ENCODE results near the gene CEP19.

Gene CEP19

DNA sequence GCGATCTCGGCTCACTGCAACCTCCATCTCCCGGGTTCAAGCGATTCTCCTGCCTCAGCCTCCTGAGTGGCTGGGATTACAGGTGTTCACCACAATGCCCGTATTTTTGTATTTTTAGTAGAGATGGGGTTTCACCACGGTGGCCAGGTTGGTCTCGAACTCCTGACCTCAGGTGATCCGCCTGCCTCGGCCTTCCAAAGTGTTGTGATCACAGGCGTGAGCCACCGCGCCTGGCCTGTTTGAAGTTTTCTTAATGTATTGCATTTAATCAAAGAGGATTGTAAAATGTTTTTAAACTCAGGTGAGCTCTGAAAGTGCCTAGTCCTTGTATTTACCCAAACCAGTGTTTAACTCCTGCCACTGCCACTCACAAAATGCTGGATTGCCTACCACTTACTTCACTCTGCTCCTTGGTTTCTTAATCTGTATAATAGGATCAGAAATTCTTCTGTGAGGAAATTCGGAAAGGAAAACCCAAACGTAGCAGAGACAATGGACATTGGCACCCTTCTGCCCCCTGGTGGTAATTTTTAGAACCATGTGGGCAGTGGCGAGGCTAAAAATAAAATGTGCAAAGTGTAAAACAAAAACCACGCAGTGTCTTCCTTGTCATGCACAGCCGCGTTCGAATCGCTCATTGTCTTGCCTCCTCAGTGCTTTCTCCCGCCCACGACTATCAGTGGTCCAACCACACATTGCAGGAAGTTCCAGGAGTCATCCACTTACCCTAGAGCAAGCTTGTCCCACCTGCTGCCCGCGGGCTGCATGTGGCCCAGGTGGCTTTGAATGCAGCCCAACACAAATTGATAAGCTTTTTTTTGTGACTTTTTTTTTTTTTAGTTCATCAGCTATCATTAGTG is 27.3 kb downstream of the CEP19 start:
- H3K27ac ChIP-seq (ENCODE audit: low read length): no peak overlapping the region
- no peak overlapping the region for H3K4me3 ChIP-seq (ENCODE audit: low read length)
- no peaks in the 10 kb centered on the region for H3K36me3 ChIP-seq (ENCODE audit: insufficient read depth, low read depth, low read length)
- no peaks in the 10 kb centered on the region for H3K27me3 ChIP-seq (ENCODE audit: insufficient read depth, low read length)
- no peaks in the 10 kb centered on the region for H3K9me3 ChIP-seq (ENCODE audit: insufficient read depth, low read depth, low read length)
- H3K9ac ChIP-seq (ENCODE audit: low read depth, low read length): no peak overlapping the region; the same call in 1 of the 2 replicates
- no peaks in the 10 kb centered on the region; the same call in 1 of the 2 replicates for H3K4me1 ChIP-seq (ENCODE audit: insufficient read depth, low read length)

DNA sequence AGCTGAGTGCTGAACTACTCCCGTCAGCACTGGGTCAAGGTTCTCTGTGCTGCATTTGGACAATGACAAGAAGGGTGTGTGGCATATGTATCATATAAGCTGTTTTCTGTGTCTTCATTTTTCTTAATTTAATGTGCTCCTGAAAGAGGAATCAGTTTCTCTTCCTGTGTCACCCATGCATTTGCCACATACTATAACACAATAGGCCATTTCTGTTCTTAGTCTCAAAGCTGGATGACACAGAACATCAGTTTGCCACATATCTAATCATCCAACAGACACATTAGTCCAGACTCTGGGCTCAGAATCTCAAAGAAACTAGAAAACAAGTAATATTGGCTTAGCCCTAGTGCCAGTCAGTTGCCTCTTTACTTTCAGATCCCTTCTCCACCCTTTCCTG is 34.1 kb downstream of the CEP19 start:
- H3K27ac ChIP-seq (ENCODE audit: low read length): no peak overlapping the region
- H3K36me3 ChIP-seq (ENCODE audit: insufficient read depth, low read depth, low read length): no peaks in the 10 kb centered on the region
- no peak overlapping the region for H3K9ac ChIP-seq (ENCODE audit: low read depth, low read length)
- H3K9me3 ChIP-seq (ENCODE audit: insufficient read depth, low read depth, low read length): no peaks in the 10 kb centered on the region
- no peak overlapping the region for H3K4me3 ChIP-seq (ENCODE audit: low read length)
- no peaks in the 10 kb centered on the region for H3K4me1 ChIP-seq (ENCODE audit: insufficient read depth, low read length)
- no peaks in the 10 kb centered on the region for H3K27me3 ChIP-seq (ENCODE audit: insufficient read depth, low read length)

DNA sequence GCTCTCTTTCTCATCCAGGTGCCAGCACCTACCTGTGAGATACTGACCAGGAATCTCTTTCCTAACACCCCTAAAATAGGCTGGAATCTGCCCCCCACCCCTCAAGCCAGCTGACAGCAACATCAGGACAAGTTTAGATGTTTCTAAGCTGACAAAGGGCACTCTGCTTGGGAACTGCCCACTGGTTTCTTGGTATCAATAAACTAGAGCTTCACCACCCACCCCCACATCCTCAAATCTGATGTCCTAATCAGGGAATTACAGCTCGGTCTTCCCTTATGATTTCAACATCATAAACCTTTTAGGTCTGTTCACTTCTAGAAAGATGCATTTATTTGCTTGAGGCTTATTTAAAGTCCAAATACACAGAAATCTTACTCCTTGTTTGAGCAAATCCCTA is 34.7 kb downstream of the CEP19 start:
- Histone ChIP-seq H3K4me1 (ENCODE audit: insufficient read depth, low read length) (no peaks in the 10 kb centered on the region), H3K4me3 (ENCODE audit: low read length) (no peak overlapping the region), H3K36me3 (ENCODE audit: insufficient read depth, low read depth, low read length) (no peaks in the 10 kb centered on the region), H3K27me3 (ENCODE audit: insufficient read depth, low read length) (no peaks in the 10 kb centered on the region), H3K27ac (ENCODE audit: low read length) (no peak overlapping the region), H3K9me3 (ENCODE audit: insufficient read depth, low read depth, low read length) (no peaks in the 10 kb centered on the region), H3K9ac (ENCODE audit: low read depth, low read length) (no peak overlapping the region)

DNA sequence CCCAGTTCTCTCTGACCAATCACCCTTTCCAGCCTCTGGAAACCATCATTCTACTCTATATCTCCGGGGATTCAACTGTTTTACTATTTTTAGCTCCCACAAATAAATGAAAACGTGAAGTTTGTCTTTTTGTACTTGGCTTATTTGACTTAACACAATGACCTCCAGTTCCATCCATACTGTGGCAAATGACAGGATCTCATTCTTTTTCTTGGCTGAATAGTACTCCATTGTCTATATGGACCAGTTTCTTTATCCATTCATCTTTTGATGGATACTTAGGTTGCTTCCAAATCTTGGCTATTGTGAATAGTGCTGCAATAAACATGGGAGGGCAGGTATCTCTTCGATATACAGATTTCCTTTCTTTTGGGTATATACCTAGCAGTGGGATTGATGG is 38.4 kb downstream of the CEP19 start:
- Histone ChIP-seq H3K36me3 (ENCODE audit: insufficient read depth, low read depth, low read length) (no peaks in the 10 kb centered on the region), H3K4me1 (ENCODE audit: insufficient read depth, low read length) (no peaks in the 10 kb centered on the region), H3K27ac (ENCODE audit: low read length) (no peak overlapping the region), H3K9ac (ENCODE audit: low read depth, low read length) (no peak overlapping the region), H3K9me3 (ENCODE audit: insufficient read depth, low read depth, low read length) (no peaks in the 10 kb centered on the region), H3K4me3 (ENCODE audit: low read length) (no peak overlapping the region), H3K27me3 (ENCODE audit: insufficient read depth, low read length) (no peaks in the 10 kb centered on the region)

DNA sequence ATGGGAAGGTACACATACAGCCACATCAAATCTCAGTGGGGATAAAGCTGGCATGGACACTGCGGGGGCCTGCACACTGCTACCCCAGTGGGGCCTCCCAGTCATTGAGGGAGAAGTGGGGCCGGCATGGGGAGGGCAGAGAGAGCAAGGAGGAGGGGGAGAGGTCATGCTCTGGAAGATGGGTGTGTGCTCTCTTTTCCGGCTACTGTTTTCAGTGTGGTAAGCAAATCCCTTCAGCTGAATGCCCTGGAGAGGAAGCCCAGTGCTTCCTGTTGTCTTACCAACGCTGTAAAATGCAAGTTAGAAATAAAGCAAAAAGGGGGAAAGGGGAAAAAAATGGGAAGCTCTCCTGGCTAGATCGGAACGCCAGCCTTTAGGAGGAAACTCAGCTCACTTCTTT is 41.7 kb downstream of the CEP19 start:
- H3K27ac ChIP-seq (ENCODE audit: low read length): no peak overlapping the region
- H3K9me3 ChIP-seq (ENCODE audit: insufficient read depth, low read depth, low read length): no peaks in the 10 kb centered on the region
- H3K27me3 ChIP-seq (ENCODE audit: insufficient read depth, low read length): no peaks in the 10 kb centered on the region
- no peak overlapping the region for H3K4me3 ChIP-seq (ENCODE audit: low read length)
- no peak overlapping the region for H3K9ac ChIP-seq (ENCODE audit: low read depth, low read length)
- no peaks in the 10 kb centered on the region for H3K36me3 ChIP-seq (ENCODE audit: insufficient read depth, low read depth, low read length)
- peaks cover 6% of the 10 kb centered on the region; the same call in 1 of the 2 replicates for H3K4me1 ChIP-seq (ENCODE audit: insufficient read depth, low read length)

- Histone ChIP-seq H3K4me3 (ENCODE audit: low read length) (no peak overlapping the region), H3K27me3 (ENCODE audit: insufficient read depth, low read length) (no peaks in the 10 kb centered on the region), H3K9ac (ENCODE audit: low read depth, low read length) (no peak overlapping the region), H3K4me1 (ENCODE audit: insufficient read depth, low read length) (peaks cover 10% of the 10 kb centered on the region; the same call in 1 of the 2 replicates), H3K9me3 (ENCODE audit: insufficient read depth, low read depth, low read length) (no peaks in the 10 kb centered on the region), H3K36me3 (ENCODE audit: insufficient read depth, low read depth, low read length) (no peaks in the 10 kb centered on the region), H3K27ac (ENCODE audit: low read length) (no peak overlapping the region)
Observed at GRCh38 chr3:196667056-196667825, 44.8 kb downstream of the CEP19 start.

GRCh38 chr3:196666001-196666867 is 45.8 kb downstream of the CEP19 start:
- H3K4me1 ChIP-seq (ENCODE audit: insufficient read depth, low read length): peaks cover 10% of the 10 kb centered on the region; the same call in 1 of the 2 replicates
- H3K27me3 ChIP-seq (ENCODE audit: insufficient read depth, low read length): no peaks in the 10 kb centered on the region
- no peaks in the 10 kb centered on the region for H3K9me3 ChIP-seq (ENCODE audit: insufficient read depth, low read depth, low read length)
- peak overlapping the region; percentile 23 for H3K27ac ChIP-seq (ENCODE audit: low read length)
- H3K36me3 ChIP-seq (ENCODE audit: insufficient read depth, low read depth, low read length): no peaks in the 10 kb centered on the region
- peak overlapping the region; percentile 35; the same call in 1 of the 2 replicates for H3K9ac ChIP-seq (ENCODE audit: low read depth, low read length)
- peak overlapping the region; percentile 20; the same call in 1 of the 2 replicates for H3K4me3 ChIP-seq (ENCODE audit: low read length)

GRCh38 chr3:196662711-196663571 is 49.1 kb downstream of the CEP19 start:
- H3K4me3 ChIP-seq (ENCODE audit: low read length): no peak overlapping the region
- no peaks in the 10 kb centered on the region for H3K9me3 ChIP-seq (ENCODE audit: insufficient read depth, low read depth, low read length)
- H3K4me1 ChIP-seq (ENCODE audit: insufficient read depth, low read length): peaks cover 10% of the 10 kb centered on the region; the same call in 1 of the 2 replicates
- H3K36me3 ChIP-seq (ENCODE audit: insufficient read depth, low read depth, low read length): no peaks in the 10 kb centered on the region
- H3K27me3 ChIP-seq (ENCODE audit: insufficient read depth, low read length): no peaks in the 10 kb centered on the region
- no peak overlapping the region for H3K9ac ChIP-seq (ENCODE audit: low read depth, low read length)
- H3K27ac ChIP-seq (ENCODE audit: low read length): no peak overlapping the region

DNA sequence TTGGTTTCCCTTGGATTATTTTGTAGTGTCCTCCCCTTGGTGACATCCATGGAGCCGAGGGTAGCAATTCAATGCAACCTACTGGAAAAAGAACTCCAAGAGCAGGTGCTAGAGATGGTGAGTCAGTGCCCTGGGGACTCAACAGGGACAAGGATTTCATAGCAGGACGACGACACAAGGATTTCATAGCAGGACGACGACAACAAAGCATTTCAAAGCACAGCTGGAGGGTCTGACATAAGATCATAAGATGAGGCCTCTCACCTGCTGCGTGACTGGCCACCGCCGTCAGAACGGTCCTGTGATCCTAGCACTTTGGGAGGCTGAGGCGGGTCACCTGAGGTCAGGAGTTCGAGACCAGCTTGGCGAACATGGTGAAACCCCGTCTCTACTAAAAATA is 50.0 kb downstream of the CEP19 start:
- Histone ChIP-seq H3K4me3 (ENCODE audit: low read length) (no peak overlapping the region), H3K9ac (ENCODE audit: low read depth, low read length) (no peak overlapping the region), H3K27me3 (ENCODE audit: insufficient read depth, low read length) (no peaks in the 10 kb centered on the region), H3K4me1 (ENCODE audit: insufficient read depth, low read length) (peaks cover 10% of the 10 kb centered on the region; the same call in 1 of the 2 replicates), H3K27ac (ENCODE audit: low read length) (no peak overlapping the region), H3K9me3 (ENCODE audit: insufficient read depth, low read depth, low read length) (no peaks in the 10 kb centered on the region), H3K36me3 (ENCODE audit: insufficient read depth, low read depth, low read length) (no peaks in the 10 kb centered on the region)

GRCh38 chr3:196661400-196661799 is 50.6 kb downstream of the CEP19 start:
- no peak overlapping the region for H3K4me3 ChIP-seq (ENCODE audit: low read length)
- H3K36me3 ChIP-seq (ENCODE audit: insufficient read depth, low read depth, low read length): no peaks in the 10 kb centered on the region
- no peaks in the 10 kb centered on the region for H3K27me3 ChIP-seq (ENCODE audit: insufficient read depth, low read length)
- H3K9ac ChIP-seq (ENCODE audit: low read depth, low read length): no peak overlapping the region
- H3K4me1 ChIP-seq (ENCODE audit: insufficient read depth, low read length): peaks cover 9% of the 10 kb centered on the region; the same call in 1 of the 2 replicates
- no peaks in the 10 kb centered on the region for H3K9me3 ChIP-seq (ENCODE audit: insufficient read depth, low read depth, low read length)
- H3K27ac ChIP-seq (ENCODE audit: low read length): no peak overlapping the region
